ENCODE results near the gene PKD1L1. TPM values are rescaled to one million over a fixed set of nuclear protein-coding genes. Genes with fewer than 3 reads are reported as not detected.

The PKD1L1 gene
- polyA plus RNA-seq, 1 donor from 2014 or later: 2.0 TPM

GRCh38 chr7:47953822-47954221, 5.6 kb upstream of the PKD1L1 start:
- Histone ChIP-seq H3K27me3 (ENCODE audit: insufficient read depth, low read depth, low read length) (no peaks in the 10 kb centered on the region), H3K9me2 (ENCODE audit: insufficient read depth, low read length) (no peaks in the 10 kb centered on the region), H3K4me2 (ENCODE audit: low read length) (no peak overlapping the region), H4K20me1 (ENCODE audit: insufficient read depth) (no peaks in the 10 kb centered on the region), H3K79me2 (replicated peaks; ENCODE audit: insufficient read depth, low read length) (no peaks in the 10 kb centered on the region), H3F3A (ENCODE audit: insufficient read depth, low read length, poor library complexity, severe bottlenecking) (no peaks in the 10 kb centered on the region), H3K4me3 (ENCODE audit: low read length) (no peak overlapping the region), H3K9ac (ENCODE audit: low read length) (no peak overlapping the region), H3K27ac (ENCODE audit: low read length) (no peak overlapping the region), H2AFZ (ENCODE audit: low read depth, low read length) (no peak overlapping the region), H3K36me3 (ENCODE audit: insufficient read depth, low read length) (peaks cover 13% of the 10 kb centered on the region), H3K9me3 (ENCODE audit: low read length) (peaks cover 5% of the 10 kb centered on the region)
- TF ChIP-seq, protein P1, sequence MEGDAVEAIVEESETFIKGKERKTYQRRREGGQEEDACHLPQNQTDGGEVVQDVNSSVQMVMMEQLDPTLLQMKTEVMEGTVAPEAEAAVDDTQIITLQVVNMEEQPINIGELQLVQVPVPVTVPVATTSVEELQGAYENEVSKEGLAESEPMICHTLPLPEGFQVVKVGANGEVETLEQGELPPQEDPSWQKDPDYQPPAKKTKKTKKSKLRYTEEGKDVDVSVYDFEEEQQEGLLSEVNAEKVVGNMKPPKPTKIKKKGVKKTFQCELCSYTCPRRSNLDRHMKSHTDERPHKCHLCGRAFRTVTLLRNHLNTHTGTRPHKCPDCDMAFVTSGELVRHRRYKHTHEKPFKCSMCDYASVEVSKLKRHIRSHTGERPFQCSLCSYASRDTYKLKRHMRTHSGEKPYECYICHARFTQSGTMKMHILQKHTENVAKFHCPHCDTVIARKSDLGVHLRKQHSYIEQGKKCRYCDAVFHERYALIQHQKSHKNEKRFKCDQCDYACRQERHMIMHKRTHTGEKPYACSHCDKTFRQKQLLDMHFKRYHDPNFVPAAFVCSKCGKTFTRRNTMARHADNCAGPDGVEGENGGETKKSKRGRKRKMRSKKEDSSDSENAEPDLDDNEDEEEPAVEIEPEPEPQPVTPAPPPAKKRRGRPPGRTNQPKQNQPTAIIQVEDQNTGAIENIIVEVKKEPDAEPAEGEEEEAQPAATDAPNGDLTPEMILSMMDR (IDR thresholded peaks at IDR 0.05; ENCODE audit: poor library complexity, severe bottlenecking): no peak
- no peak for TF ChIP-seq EP300 (conservative IDR thresholded peaks at IDR 0.05; ENCODE audit: poor library complexity, severe bottlenecking)
- no peak for TF ChIP-seq SMC3 (conservative IDR thresholded peaks at IDR 0.05; ENCODE audit: poor library complexity)
- no peak for TF ChIP-seq MXI1 (conservative IDR thresholded peaks at IDR 0.05; ENCODE audit: poor library complexity, severe bottlenecking)
- no peak for TF ChIP-seq REST (IDR thresholded peaks at IDR 0.05; ENCODE audit: borderline replicate concordance)
- no peak for TF ChIP-seq EZH2 (IDR thresholded peaks at IDR 0.05; ENCODE audit: borderline replicate concordance, insufficient read depth, low read length, poor library complexity, severe bottlenecking)
- TF ChIP-seq POLR2AphosphoS5 (IDR thresholded peaks at IDR 0.05): no peak
- no peak for TF ChIP-seq RAD21 (conservative IDR thresholded peaks at IDR 0.05)
- TF ChIP-seq TAF1 (IDR thresholded peaks at IDR 0.05; ENCODE audit: low read depth): no peak

- Histone ChIP-seq H3K27ac (ENCODE audit: low read length) (no peak overlapping the region), H3K27me3 (ENCODE audit: insufficient read depth, low read depth, low read length) (no peaks in the 10 kb centered on the region), H3K4me2 (ENCODE audit: low read length) (no peak overlapping the region), H4K20me1 (ENCODE audit: insufficient read depth) (no peaks in the 10 kb centered on the region), H3K4me3 (ENCODE audit: low read length) (no peak overlapping the region), H3F3A (ENCODE audit: insufficient read depth, low read length, poor library complexity, severe bottlenecking) (no peaks in the 10 kb centered on the region), H2AFZ (ENCODE audit: low read depth, low read length) (no peak overlapping the region), H3K79me2 (replicated peaks; ENCODE audit: insufficient read depth, low read length) (no peaks in the 10 kb centered on the region), H3K36me3 (ENCODE audit: insufficient read depth, low read length) (peaks cover 8% of the 10 kb centered on the region), H3K9ac (ENCODE audit: low read length) (no peak overlapping the region), H3K9me2 (ENCODE audit: insufficient read depth, low read length) (no peaks in the 10 kb centered on the region), H3K9me3 (ENCODE audit: low read length) (no peaks in the 10 kb centered on the region)
- TF ChIP-seq REST (IDR thresholded peaks at IDR 0.05; ENCODE audit: borderline replicate concordance) (no peak), MXI1 (conservative IDR thresholded peaks at IDR 0.05; ENCODE audit: poor library complexity, severe bottlenecking) (no peak), RAD21 (conservative IDR thresholded peaks at IDR 0.05) (no peak), EP300 (conservative IDR thresholded peaks at IDR 0.05; ENCODE audit: poor library complexity, severe bottlenecking) (no peak), SMC3 (conservative IDR thresholded peaks at IDR 0.05; ENCODE audit: poor library complexity) (no peak), TAF1 (IDR thresholded peaks at IDR 0.05; ENCODE audit: low read depth) (no peak), POLR2AphosphoS5 (IDR thresholded peaks at IDR 0.05) (no peak), EZH2 (IDR thresholded peaks at IDR 0.05; ENCODE audit: borderline replicate concordance, insufficient read depth, low read length, poor library complexity, severe bottlenecking) (no peak)
- TF ChIP-seq, protein P1 (IDR thresholded peaks at IDR 0.05; ENCODE audit: poor library complexity, severe bottlenecking): no peak
These were observed 4.0 kb upstream of the PKD1L1 start for GRCh38 chr7:47952224-47952623.

Measured in neural cell (in vitro differentiated cells).